Uterus (tissue), 4 donors: ENCODE data around the gene GRAP. TPM values are rescaled to one million over a fixed set of nuclear protein-coding genes. Genes with fewer than 3 reads are reported as not detected.
"Not testable (repeated sequence)": the region's sequence is repeated elsewhere in the genome, so short reads cannot be mapped to it uniquely, and the experiment has no call there.

Experiments
- DNase-seq, 2 donors: peaks; one replicate each; pipeline ENCODE4 v3.0.0-alpha.2; 2019 to 2020
- H3K27ac ChIP-seq, 2 donors: fragments of 200-600 bp; sonication (generic); 1 replicate in 1 of 2; 2 replicates in 1 of 2; pipeline ENCODE4 v1.5.1; 2016 to 2018
- H3K27me3 ChIP-seq, 2 donors: fragments of 200-600 bp; sonication (generic); one replicate each; pipeline ENCODE4 v1.5.1; 2018 to 2019; ENCODE audit warnings: control low read depth in 1 of 2
- H3K36me3 ChIP-seq, 2 donors: fragments of 200-600 bp; sonication (generic); one replicate each; pipeline ENCODE4 v1.5.1; 2019; ENCODE audit warnings: control low read depth in 1 of 2
- H3K4me1 ChIP-seq, 2 donors: fragments of 200-600 bp; sonication (generic); one replicate each; pipeline ENCODE4 v1.5.1; 2018 to 2019; ENCODE audit warnings: control low read depth in 1 of 2
- H3K4me3 ChIP-seq, 2 donors: fragments of 200-600 bp; sonication (generic); 1 replicate in 1 of 2; 2 replicates in 1 of 2; pipeline ENCODE4 v1.5.1; 2018 to 2019; ENCODE audit warnings: mild to moderate bottlenecking in 1 of 2
- H3K9me3 ChIP-seq, 2 donors: fragments of 200-600 bp; sonication (generic); one replicate each; pipeline ENCODE4 v1.5.1; 2019; ENCODE audit warnings: control low read depth in 1 of 2
- intact Hi-C: fragments of 100-400 bp; cut with DNase I; formaldehyde crosslinking; loops from one replicate; pipeline ENCODE4 v1.15.1; 2023; ENCODE audit warnings: low total_unique reads
- total RNA-seq, 4 donors: library from RNA; depleted of rRNA in 3 of 4; stranded (reverse); fragments of >200 nt in 3 of 4; gene quantifications; one replicate each; pipeline versions ENCODE4 v1.1.0 to v1.2.4, GENCODE V29; 2014 to 2023
- donor health status: DM: yes; HTN: yes; CAD: no.

Gene GRAP
- 10 to 100 TPM in 2 of 4 donors, 1 to 10 TPM in 2; 8.3 to 21.2 (median 13.5) TPM for total RNA-seq

- H3K9me3 ChIP-seq, DNase-seq, H3K36me3 ChIP-seq, intact Hi-C loops, H3K27ac ChIP-seq, H3K4me1 ChIP-seq, H3K27me3 ChIP-seq, H3K4me3 ChIP-seq: not testable (repeated sequence)
Measured at GRCh38 chr17:19046782-19047375, at the start of gene GRAP. GRAP (minus strand) TSS chr17:19046957; CDS start chr17:19046926, 31 bp downstream.

- H3K36me3 ChIP-seq, H3K4me1 ChIP-seq, H3K4me3 ChIP-seq, H3K27me3 ChIP-seq, H3K9me3 ChIP-seq, intact Hi-C loops: not testable (repeated sequence)
- peak overlapping the region; percentile 50 to 72 for H3K27ac ChIP-seq
- peak in 1 of 2 donors; percentile 31 for DNase-seq
Measured at GRCh38 chr17:19093684-19094438, 47.1 kb upstream of the GRAP start.

GRCh38 chr17:19092737-19093683 is 46.3 kb upstream of the GRAP start:
- H3K4me1 ChIP-seq, H3K36me3 ChIP-seq, H3K4me3 ChIP-seq, intact Hi-C loops, H3K9me3 ChIP-seq, H3K27me3 ChIP-seq: not testable (repeated sequence)
- H3K27ac ChIP-seq = peak overlapping the region; percentile 50 to 72
- DNase-seq = peak; percentile 28 to 73

GRCh38 chr17:19090058-19090772 is 43.5 kb upstream of the GRAP start:
- H3K27ac ChIP-seq, H3K4me1 ChIP-seq, intact Hi-C loops, H3K9me3 ChIP-seq, DNase-seq, H3K36me3 ChIP-seq, H3K4me3 ChIP-seq, H3K27me3 ChIP-seq: not testable (repeated sequence)

- peak in 1 of 2 donors; percentile 30 for DNase-seq
- H3K4me1 ChIP-seq, H3K4me3 ChIP-seq, intact Hi-C loops, H3K9me3 ChIP-seq, H3K27me3 ChIP-seq, H3K36me3 ChIP-seq: not testable (repeated sequence)
- peak overlapping the region in 1 of 2 donors; percentile 72 for H3K27ac ChIP-seq
Measured at GRCh38 chr17:19088804-19089685, 42.3 kb upstream of the GRAP start.

- DNase-seq, H3K36me3 ChIP-seq, H3K9me3 ChIP-seq, intact Hi-C loops, H3K4me3 ChIP-seq, H3K4me1 ChIP-seq, H3K27me3 ChIP-seq, H3K27ac ChIP-seq: not testable (repeated sequence)
Measured at GRCh38 chr17:19077386-19077785, 30.6 kb upstream of the GRAP start.

- H3K4me1 ChIP-seq, intact Hi-C loops, H3K9me3 ChIP-seq, H3K27ac ChIP-seq, H3K4me3 ChIP-seq, H3K36me3 ChIP-seq, H3K27me3 ChIP-seq: not testable (repeated sequence)
- peak; percentile 18 to 36 for DNase-seq
Measured at GRCh38 chr17:19076398-19077192, 29.8 kb upstream of the GRAP start.

- H3K4me3 ChIP-seq, intact Hi-C loops, H3K27me3 ChIP-seq, H3K9me3 ChIP-seq, H3K36me3 ChIP-seq, H3K27ac ChIP-seq, DNase-seq, H3K4me1 ChIP-seq: not testable (repeated sequence)
Measured at GRCh38 chr17:19070318-19071168, 23.8 kb upstream of the GRAP start.

- Histone ChIP-seq H3K27ac (peak overlapping the region; percentile 67 to 76), H3K4me3 (peak overlapping the region in 1 of 2 donors; percentile 29)
- H3K36me3 ChIP-seq, H3K27me3 ChIP-seq, H3K4me1 ChIP-seq, intact Hi-C loops, H3K9me3 ChIP-seq: not testable (repeated sequence)
- peak in 1 of 2 donors; percentile 31 for DNase-seq
Measured at GRCh38 chr17:19064378-19064777, 17.6 kb upstream of the GRAP start.

GRCh38 chr17:19063326-19063956 is 16.7 kb upstream of the GRAP start:
- H3K36me3 ChIP-seq, H3K9me3 ChIP-seq, intact Hi-C loops, H3K27me3 ChIP-seq, H3K4me1 ChIP-seq, H3K4me3 ChIP-seq: not testable (repeated sequence)
- H3K27ac ChIP-seq = peak overlapping the region in 1 of 2 donors; percentile 44
- peak; percentile 63 to 77 for DNase-seq
